ENCODE results near the gene PLEKHA1.

- TF ChIP-seq POLR2A (IDR thresholded peaks at IDR 0.05; ENCODE audit: low read depth) (no peak), CTCF (IDR thresholded peaks at IDR 0.05) (no peak), POLR2AphosphoS5 (IDR thresholded peaks at IDR 0.05) (no peak)
These were observed 45.8 kb upstream of the PLEKHA1 start for GRCh38 chr10:122328676-122329075.
